K562 (cell line): ENCODE data around the gene RAB3GAP1. TPM values are rescaled to one million over a fixed set of nuclear protein-coding genes. Genes with fewer than 3 reads are reported as not detected.
A peak's percentile ranks its signal among the peaks of the same experiment; 100 is the strongest.

Experiments
- CBX3 ChIP-seq, 2 experiments: IDR thresholded peaks; 1 replicate in 1 of 2; 2 replicates in 1 of 2; pipeline ENCODE4 v1.6.1; 2012; ENCODE audit warnings: inconsistent platforms in 2 of 2, low read length in 2 of 2, borderline replicate concordance in 1 of 2, control low read depth in 1 of 2
- CGGBP1 ChIP-seq: fragments of 250-450 bp; sonication (Bioruptor Pico); IDR thresholded peaks from 2 replicates; pipeline ENCODE4 v1.9.0; 2021; ENCODE audit warnings: mild to moderate bottlenecking
- DPF2 ChIP-seq: fragments of 450-650 bp; IDR thresholded peaks from 2 replicates; pipeline ENCODE4 v1.6.1; 2016
- MLX ChIP-seq, 2 experiments: fragments of 450-650 bp in 1 of 2; sonication (generic) in 1 of 2; formaldehyde crosslinking; conservative IDR thresholded peaks; 2 replicates each; pipeline versions ENCODE4 v1.4.0 to v1.8.1; 2020 to 2022; ENCODE audit warnings: mild to moderate bottlenecking in 1 of 2, missing genetic modification reagents in 1 of 2
- RBM25 ChIP-seq: fragments of 200-400 bp; formaldehyde crosslinking; IDR thresholded peaks from 2 replicates; pipeline ENCODE4 v1.6.1; 2018; ENCODE audit warnings: low read length, low read depth, moderate library complexity; ENCODE audit not compliant: severe bottlenecking
- SIN3A ChIP-seq, 2 experiments: fragments of 150-350 bp in 1 of 2; IDR thresholded peaks; 2 replicates each; pipeline ENCODE4 v1.6.1; 2011 to 2016; ENCODE audit warnings: borderline replicate concordance in 2 of 2, low read depth in 2 of 2, low read length in 2 of 2, mild to moderate bottlenecking in 2 of 2, moderate library complexity in 2 of 2; ENCODE audit not compliant: control insufficient read depth in 1 of 2
- SRSF1 ChIP-seq: fragments of 200-400 bp; formaldehyde crosslinking; IDR thresholded peaks from 2 replicates; pipeline ENCODE4 v1.6.1; 2017; ENCODE audit warnings: mild to moderate bottlenecking, low read depth, low read length, moderate library complexity
- ZNF707 ChIP-seq: fragments of 250-450 bp; sonication (Bioruptor Pico); conservative IDR thresholded peaks from 2 replicates; pipeline ENCODE4 v1.8.0; 2022; ENCODE audit warnings: inconsistent platforms, mild to moderate bottlenecking, moderate library complexity
- polyA plus RNA-seq, 8 experiments: library from polyadenylated mRNA; depleted of rRNA in 4 of 8; stranded (reverse) in 5 of 8; unstranded in 3 of 8; fragments of >200 nt; fragmentation: Nextera tagmentation in 2 of 8; fragmentation: Illumina TruSeq in 1 of 8; extraction: Ambion mirVana in 2 of 8; extraction: Trizol in 1 of 8; gene quantifications; 2 replicates each; pipeline versions ENCODE4 v1.2.1 to v1.2.3, GENCODE V29; 2011 to 2014; ENCODE audit warnings: inconsistent platforms in 1 of 8, missing spikeins in 1 of 8
- total RNA-seq, 7 experiments: library from RNA; depleted of rRNA in 6 of 7; stranded (reverse); fragments of >200 nt in 6 of 7; fragmentation: Illumina TruSeq in 2 of 7; extraction: Trizol in 2 of 7; gene quantifications; 2 replicates each; pipeline versions ENCODE4 v1.2.1 to v1.2.3, GENCODE V29; 2011 to 2021; ENCODE audit warnings: low replicate concordance in 1 of 7
- TF ChIP-seq, protein P1 (sequence below): fragments of 450-650 bp; IDR thresholded peaks from 2 replicates; pipeline ENCODE4 v1.6.1; 2018; ENCODE audit warnings: mild to moderate bottlenecking, low read depth; ENCODE audit not compliant: partially characterized antibody
- TF ChIP-seq, protein P2 (sequence below): fragments of 450-650 bp; IDR thresholded peaks from 2 replicates; pipeline ENCODE4 v1.6.1; 2017; ENCODE audit warnings: mild to moderate bottlenecking, moderate library complexity

The RAB3GAP1 gene
- total and polyA plus RNA-seq, 9 of the 15 experiments (the other 6 are each of a cell fraction or from before 2014, with no cell fraction given) = 15.5 to 48.6 (median 33.0) TPM

DNA sequence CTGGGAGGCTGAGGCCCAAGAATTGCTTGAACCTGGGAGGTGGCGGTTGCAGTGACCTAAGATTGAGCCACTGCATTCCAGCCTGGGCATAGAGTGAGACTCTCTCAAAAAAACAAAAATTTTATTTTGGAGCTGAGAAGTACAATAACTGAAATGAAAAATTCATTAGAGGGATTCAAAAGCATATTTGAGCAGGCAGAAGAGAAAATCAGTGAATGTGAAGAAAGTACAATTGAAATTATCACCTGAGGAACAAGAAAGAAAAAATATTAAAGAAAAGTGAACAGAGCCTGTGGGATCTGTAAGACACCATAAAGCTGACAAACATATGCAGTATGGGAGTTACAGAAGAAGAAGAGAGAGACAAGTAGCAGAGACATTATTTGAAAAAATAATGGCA, 137.1 kb downstream of the RAB3GAP1 start (continued):
- TF ChIP-seq CBX3 (IDR thresholded peaks at IDR 0.05; ENCODE audit: borderline replicate concordance in 1 of 2, low read length in 2 of 2) = peak in 1 of 2 experiments; percentile 83; a peak in 2 of 3 replicates
- TF ChIP-seq RBM25 = peak; percentile 16
- TF ChIP-seq, protein P1, sequence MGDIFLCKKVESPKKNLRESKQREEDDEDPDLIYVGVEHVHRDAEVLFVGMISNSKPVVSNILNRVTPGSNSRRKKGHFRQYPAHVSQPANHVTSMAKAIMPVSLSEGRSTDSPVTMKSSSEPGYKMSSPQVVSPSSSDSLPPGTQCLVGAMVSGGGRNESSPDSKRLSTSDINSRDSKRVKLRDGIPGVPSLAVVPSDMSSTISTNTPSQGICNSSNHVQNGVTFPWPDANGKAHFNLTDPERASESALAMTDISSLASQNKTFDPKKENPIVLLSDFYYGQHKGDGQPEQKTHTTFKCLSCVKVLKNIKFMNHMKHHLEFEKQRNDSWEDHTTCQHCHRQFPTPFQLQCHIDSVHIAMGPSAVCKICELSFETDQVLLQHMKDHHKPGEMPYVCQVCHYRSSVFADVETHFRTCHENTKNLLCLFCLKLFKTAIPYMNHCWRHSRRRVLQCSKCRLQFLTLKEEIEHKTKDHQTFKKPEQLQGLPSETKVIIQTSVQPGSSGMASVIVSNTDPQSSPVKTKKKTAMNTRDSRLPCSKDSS = peak; percentile 51
- no peak for TF ChIP-seq MLX (CRISPR knock-in tag; conservative IDR thresholded peaks at IDR 0.05)
- TF ChIP-seq, protein P2, sequence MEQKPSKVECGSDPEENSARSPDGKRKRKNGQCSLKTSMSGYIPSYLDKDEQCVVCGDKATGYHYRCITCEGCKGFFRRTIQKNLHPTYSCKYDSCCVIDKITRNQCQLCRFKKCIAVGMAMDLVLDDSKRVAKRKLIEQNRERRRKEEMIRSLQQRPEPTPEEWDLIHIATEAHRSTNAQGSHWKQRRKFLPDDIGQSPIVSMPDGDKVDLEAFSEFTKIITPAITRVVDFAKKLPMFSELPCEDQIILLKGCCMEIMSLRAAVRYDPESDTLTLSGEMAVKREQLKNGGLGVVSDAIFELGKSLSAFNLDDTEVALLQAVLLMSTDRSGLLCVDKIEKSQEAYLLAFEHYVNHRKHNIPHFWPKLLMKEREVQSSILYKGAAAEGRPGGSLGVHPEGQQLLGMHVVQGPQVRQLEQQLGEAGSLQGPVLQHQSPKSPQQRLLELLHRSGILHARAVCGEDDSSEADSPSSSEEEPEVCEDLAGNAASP = no peak
- TF ChIP-seq ZNF707 (CRISPR knock-in tag) = no peak
- TF ChIP-seq DPF2 = no peak
- no peak for TF ChIP-seq CGGBP1 (CRISPR knock-in tag)
- no peak for TF ChIP-seq SRSF1
- no peak for TF ChIP-seq SIN3A (IDR thresholded peaks at IDR 0.05; ENCODE audit: borderline replicate concordance in 2 of 2, control insufficient read depth in 1 of 2, low read depth in 2 of 2, low read length in 2 of 2)
- TF ChIP-seq, all 486 proteins: peak for 6
